Measurements from ENCODE around the gene TMEM117. TPM values are rescaled to one million over a fixed set of nuclear protein-coding genes. Genes with fewer than 3 reads are reported as not detected.
"Not testable (repeated sequence)": the region's sequence is repeated elsewhere in the genome, so short reads cannot be mapped to it uniquely, and the experiment has no call there.

TMEM117 gene
- polyA plus RNA-seq, 10 donors = 7.6 to 12.3 (median 9.0) TPM

GRCh38 chr12:43836475-43836989 is 651 bp downstream of the TMEM117 start:
- DNase-seq = peak; percentile 31 to 72 (median 44)

- DNase-seq = no peak
Measured at GRCh38 chr12:43840338-43840737, 4.5 kb downstream of the TMEM117 start.

GRCh38 chr12:43841253-43841652 is 5.4 kb downstream of the TMEM117 start:
- DNase-seq = no peak

- no peak for DNase-seq
Measured at GRCh38 chr12:43842259-43842658, 6.4 kb downstream of the TMEM117 start.

- not testable (repeated sequence) for DNase-seq
Measured at GRCh38 chr12:43847425-43848225, 11.7 kb downstream of the TMEM117 start.

- no peak for DNase-seq
Measured at GRCh38 chr12:43848226-43848507, 12.3 kb downstream of the TMEM117 start.

GRCh38 chr12:43848786-43849185 is 12.9 kb downstream of the TMEM117 start:
- no peak for DNase-seq

- DNase-seq = no peak
Measured at GRCh38 chr12:43852744-43853143, 16.9 kb downstream of the TMEM117 start.

GRCh38 chr12:43856972-43857371 is 21.1 kb downstream of the TMEM117 start:
- no peak for DNase-seq

GRCh38 chr12:43858096-43858495 is 22.2 kb downstream of the TMEM117 start:
- DNase-seq = no peak

GRCh38 chr12:43858991-43859390 is 23.1 kb downstream of the TMEM117 start:
- DNase-seq = no peak

- DNase-seq = no peak
Measured at GRCh38 chr12:43861015-43861839, 25.3 kb downstream of the TMEM117 start.

- DNase-seq = no peak
Measured at GRCh38 chr12:43861840-43862150, 25.9 kb downstream of the TMEM117 start.

GRCh38 chr12:43863770-43864366 is 28.0 kb downstream of the TMEM117 start:
- DNase-seq = no peak

- DNase-seq = not testable (repeated sequence)
Measured at GRCh38 chr12:43864557-43864956, 28.7 kb downstream of the TMEM117 start.

- no peak for DNase-seq
Measured at GRCh38 chr12:43869184-43869583, 33.3 kb downstream of the TMEM117 start.

- DNase-seq = not testable (repeated sequence)
Measured at GRCh38 chr12:43869765-43870164, 33.9 kb downstream of the TMEM117 start.

GRCh38 chr12:43871258-43871657 is 35.4 kb downstream of the TMEM117 start:
- DNase-seq = not testable (repeated sequence)

- no peak for DNase-seq
Measured at GRCh38 chr12:43872396-43872795, 36.5 kb downstream of the TMEM117 start.

GRCh38 chr12:43878050-43878449 is 42.2 kb downstream of the TMEM117 start:
- no peak for DNase-seq

GRCh38 chr12:43880547-43880946 is 44.7 kb downstream of the TMEM117 start:
- no peak for DNase-seq

- peak; percentile 39 to 67 (median 59) for DNase-seq
Measured at GRCh38 chr12:43882578-43883178, 46.8 kb downstream of the TMEM117 start.

Measured in muscle of back (tissue), 11 donors.